Psoas muscle (tissue), 8 donors: ENCODE data around the gene CNGA3. TPM values are rescaled to one million over a fixed set of nuclear protein-coding genes. Genes with fewer than 3 reads are reported as not detected.

Experiments
- ATAC-seq, 4 donors: fragments of 200-7000 bp; cut with Tn5 transposase; one replicate each; pipeline ENCODE4 v1.9.1; 2020; ENCODE audit warnings: moderate library complexity in 3 of 4, mild to moderate bottlenecking in 2 of 4
- DNase-seq, 2 donors: peaks; one replicate each; pipeline ENCODE4 v3.0.0-alpha.2; 2020
- H3K27ac ChIP-seq: fragments of 200-600 bp; one replicate; pipeline ENCODE4 v1.8.0; 2022
- H3K27me3 ChIP-seq, 3 donors: fragments of 200-600 bp in 1 of 3; one replicate each; pipeline versions ENCODE4 v1.6.1 to v1.8.0; 2013 to 2022; ENCODE audit warnings: low read length in 2 of 3, mild to moderate bottlenecking in 2 of 3, moderate library complexity in 1 of 3; ENCODE audit not compliant: insufficient read depth in 3 of 3
- H3K36me3 ChIP-seq, 2 donors: fragments of 200-600 bp in 1 of 2; one replicate each; pipeline versions ENCODE4 v1.6.1 to v1.8.0; 2013 to 2022; ENCODE audit warnings: low read depth in 1 of 2, mild to moderate bottlenecking in 1 of 2, moderate library complexity in 1 of 2; ENCODE audit not compliant: insufficient read depth in 1 of 2
- H3K4me1 ChIP-seq: fragments of 200-600 bp; one replicate; pipeline ENCODE4 v1.8.0; 2022
- H3K4me3 ChIP-seq: fragments of 200-600 bp; one replicate; pipeline ENCODE4 v1.8.0; 2022; ENCODE audit warnings: mild to moderate bottlenecking
- H3K9me3 ChIP-seq: fragments of 200-600 bp; one replicate; pipeline ENCODE4 v1.8.0; 2022
- CTCF ChIP-seq: fragments of 200-600 bp; IDR thresholded peaks from one replicate; pipeline ENCODE4 v1.8.0; 2022; ENCODE audit warnings: antibody characterized with exemption
- WGBS, 3 donors: extraction: QIAGEN DNeasy Blood & Tissue Kit; methylation state at CpG; one replicate each; pipeline versions ENCODE4 v1.1.6 to v1.1.7; 2013; 5-methylcytosine and 5-hydroxymethylcytosine counted together
- intact Hi-C, 2 donors: fragments of 100-400 bp; cut with DNase I; formaldehyde crosslinking; loops; one replicate each; pipeline versions ENCODE4 v1.11.0 to v1.14.2; 2022
- polyA plus RNA-seq, 3 donors: library from polyadenylated mRNA; stranded (reverse); fragments of 200-250 nt; gene quantifications; one replicate each; pipeline ENCODE4 v1.2.3, GENCODE V29; 2013
- total RNA-seq, 4 donors: library from RNA; stranded (reverse); fragmentation: NEBNext Ultra II Directional in 2 of 4; extraction: Animal tissue kit (Norgen Biotek cat#: 25700) in 2 of 4; gene quantifications; one replicate each; pipeline versions ENCODE4 v1.2.1 to v1.2.4, GENCODE V29; 2021 to 2023
- donor health status: healthy with polysubstance abuse.
- donor health status: DM: no; HTN: no; CAD: no; lungs with moderate emphysema.
- donor health status: Bipolar disorder and iron deficiency.
- donor health status: healthy.
- donor health status: DM: yes; HTN: yes; CAD: no.
- donor health status: DM: no; HTN: no; CAD: no.
- donor health status: DM: no; HTN: no; CAD: no.
- donor health status: DM: yes; HTN: yes; CAD: no.

Gene CNGA3
- total and polyA plus RNA-seq, 7 donors = 0.03 TPM; not detected in 6

- no peak for DNase-seq
- intact Hi-C loops = loop anchor here in 1 of 2 donors (10.0 kb wide), 1 partner anchor 103 kb away; no protein-coding TSS in a partner anchor
- Histone ChIP-seq H3K4me3 (no peak overlapping the region), H3K27ac (no peak overlapping the region), H3K9me3 (no peaks in the 10 kb centered on the region), H3K27me3 (peaks cover 0 to 2% (median 0%) of the 10 kb centered on the region in 3 donors), H3K4me1 (no peaks in the 10 kb centered on the region), H3K36me3 (no peaks in the 10 kb centered on the region)
- no peak for ATAC-seq
- no peak for TF ChIP-seq CTCF
- 43 to 56% (median 53%) methylated on average over 6 of the region's 6 CpGs for WGBS, 3 donors
Measured at GRCh38 chr2:98378196-98378595, 31.9 kb downstream of the CNGA3 start.

GRCh38 chr2:98378901-98379300 lies 32.6 kb downstream of the CNGA3 start:
- H3K27ac ChIP-seq = no peak overlapping the region
- 21 to 24% (median 23%) methylated on average over 4 of the region's 4 CpGs for WGBS, 3 donors
- DNase-seq = no peak
- H3K36me3 ChIP-seq = no peaks in the 10 kb centered on the region
- H3K4me1 ChIP-seq = no peaks in the 10 kb centered on the region
- intact Hi-C loops = loop anchor here in 1 of 2 donors (10.0 kb wide), 1 partner anchor 104 kb away; no protein-coding TSS in a partner anchor
- H3K27me3 ChIP-seq = peaks cover 0 to 2% (median 0%) of the 10 kb centered on the region in 3 donors
- ATAC-seq = peak; percentile 35 to 80 (median 64)
- no peak overlapping the region for H3K4me3 ChIP-seq
- no peaks in the 10 kb centered on the region for H3K9me3 ChIP-seq
- TF ChIP-seq CTCF = no peak

GRCh38 chr2:98379311-98380202 lies 33.3 kb downstream of the CNGA3 start:
- no peaks in the 10 kb centered on the region for H3K4me1 ChIP-seq
- H3K9me3 ChIP-seq = no peaks in the 10 kb centered on the region
- TF ChIP-seq CTCF = no peak
- intact Hi-C loops = loop anchor here (10.0 kb wide), 3 partner anchors 105 to 785 kb away; no protein-coding TSS in a partner anchor
- no peaks in the 10 kb centered on the region for H3K36me3 ChIP-seq
- DNase-seq (no peak), ATAC-seq (peak in 1 of 4 donors; percentile 23)
- no peak overlapping the region for H3K4me3 ChIP-seq
- peaks cover 0 to 2% (median 0%) of the 10 kb centered on the region in 3 donors for H3K27me3 ChIP-seq
- WGBS, 3 donors = 59 to 69% (median 63%) methylated on average over 14 of the region's 14 CpGs
- H3K27ac ChIP-seq = no peak overlapping the region

GRCh38 chr2:98380203-98380535 lies 33.9 kb downstream of the CNGA3 start:
- Histone ChIP-seq H3K4me1 (no peaks in the 10 kb centered on the region), H3K36me3 (no peaks in the 10 kb centered on the region), H3K27ac (no peak overlapping the region), H3K9me3 (no peaks in the 10 kb centered on the region), H3K4me3 (no peak overlapping the region), H3K27me3 (peaks cover 0 to 2% (median 0%) of the 10 kb centered on the region in 3 donors)
- no peak for TF ChIP-seq CTCF
- WGBS, 3 donors = 85 to 94% (median 92%) methylated on average over 7 of the region's 7 CpGs
- ATAC-seq (no peak), DNase-seq (no peak)
- intact Hi-C loops = loop anchor here (10.0 kb wide), 2 partner anchors 365 to 785 kb away; no protein-coding TSS in a partner anchor
